Activated naive CD4-positive, alpha-beta T cell treated with anti-CD3 and anti-CD28 coated beads, Interleukin-2, amount 50 U/mL, for 24 hours (primary cell): Measurements from ENCODE around the gene C2orf76.
"Not testable (repeated sequence)": the region's sequence is repeated elsewhere in the genome, so short reads cannot be mapped to it uniquely, and the experiment has no call there.

Experiments used
- H3K27ac Mint-ChIP-seq: one replicate; pipeline ENCODE4 v1.8.0; 2021; ENCODE audit warnings: mild to moderate bottlenecking, mixed read lengths
- H3K27me3 Mint-ChIP-seq: one replicate; pipeline ENCODE4 v1.8.0; 2021; ENCODE audit warnings: mixed read lengths
- H3K36me3 Mint-ChIP-seq: one replicate; pipeline ENCODE4 v1.8.0; 2021; ENCODE audit warnings: mixed read lengths
- H3K4me1 Mint-ChIP-seq: one replicate; pipeline ENCODE4 v1.8.0; 2021; ENCODE audit warnings: mixed read lengths
- H3K4me3 Mint-ChIP-seq: one replicate; pipeline ENCODE4 v1.8.0; 2021; ENCODE audit warnings: mild to moderate bottlenecking, mixed read lengths
- H3K9me3 Mint-ChIP-seq: one replicate; pipeline ENCODE4 v1.8.0; 2021; ENCODE audit warnings: mixed read lengths

Gene C2orf76

GRCh38 chr2:119366649-119367471 is at the start of gene C2orf76, which contains the start of gene DBI:
Gene C2orf76 (minus strand): TSS chr2:119366834. CDS start chr2:119339959, 26,875 bp downstream.
Gene DBI (plus strand): TSS chr2:119366977. CDS start chr2:119367052, 75 bp downstream.
- Mint-ChIP-seq H3K27me3 (no peaks in the 10 kb centered on the region), H3K4me3 (peak within 1 kb of the TSS; percentile 96), H3K9me3 (no peaks in the 10 kb centered on the region), H3K4me1 (peaks cover 53% of the 10 kb centered on the region), H3K36me3 (peaks cover 16% of the 10 kb centered on the region), H3K27ac (peak within 1 kb of the TSS; percentile 89)

GRCh38 chr2:119415630-119416029 is 49.0 kb upstream of the C2orf76 start:
- H3K27ac Mint-ChIP-seq: no peak overlapping the region
- H3K36me3 Mint-ChIP-seq: no peaks in the 10 kb centered on the region
- no peaks in the 10 kb centered on the region for H3K4me1 Mint-ChIP-seq
- no peaks in the 10 kb centered on the region for H3K9me3 Mint-ChIP-seq
- H3K27me3 Mint-ChIP-seq: peaks cover 8% of the 10 kb centered on the region
- H3K4me3 Mint-ChIP-seq: no peak overlapping the region

GRCh38 chr2:119414894-119415293 is 48.3 kb upstream of the C2orf76 start:
- Mint-ChIP-seq H3K9me3 (no peaks in the 10 kb centered on the region), H3K36me3 (no peaks in the 10 kb centered on the region), H3K27me3 (peaks cover 8% of the 10 kb centered on the region), H3K4me1 (no peaks in the 10 kb centered on the region), H3K4me3 (no peak overlapping the region), H3K27ac (no peak overlapping the region)

- Mint-ChIP-seq H3K27me3 (peaks cover 6% of the 10 kb centered on the region), H3K27ac (no peak overlapping the region), H3K9me3 (no peaks in the 10 kb centered on the region), H3K4me3 (no peak overlapping the region), H3K4me1 (no peaks in the 10 kb centered on the region), H3K36me3 (no peaks in the 10 kb centered on the region)
Measured at GRCh38 chr2:119409506-119409905, 42.9 kb upstream of the C2orf76 start.

- Mint-ChIP-seq H3K9me3 (no peaks in the 10 kb centered on the region), H3K27me3 (peaks cover 3% of the 10 kb centered on the region), H3K4me3 (no peak overlapping the region), H3K36me3 (no peaks in the 10 kb centered on the region), H3K27ac (no peak overlapping the region), H3K4me1 (no peaks in the 10 kb centered on the region)
Measured at GRCh38 chr2:119408221-119408619, 41.6 kb upstream of the C2orf76 start.

DNA sequence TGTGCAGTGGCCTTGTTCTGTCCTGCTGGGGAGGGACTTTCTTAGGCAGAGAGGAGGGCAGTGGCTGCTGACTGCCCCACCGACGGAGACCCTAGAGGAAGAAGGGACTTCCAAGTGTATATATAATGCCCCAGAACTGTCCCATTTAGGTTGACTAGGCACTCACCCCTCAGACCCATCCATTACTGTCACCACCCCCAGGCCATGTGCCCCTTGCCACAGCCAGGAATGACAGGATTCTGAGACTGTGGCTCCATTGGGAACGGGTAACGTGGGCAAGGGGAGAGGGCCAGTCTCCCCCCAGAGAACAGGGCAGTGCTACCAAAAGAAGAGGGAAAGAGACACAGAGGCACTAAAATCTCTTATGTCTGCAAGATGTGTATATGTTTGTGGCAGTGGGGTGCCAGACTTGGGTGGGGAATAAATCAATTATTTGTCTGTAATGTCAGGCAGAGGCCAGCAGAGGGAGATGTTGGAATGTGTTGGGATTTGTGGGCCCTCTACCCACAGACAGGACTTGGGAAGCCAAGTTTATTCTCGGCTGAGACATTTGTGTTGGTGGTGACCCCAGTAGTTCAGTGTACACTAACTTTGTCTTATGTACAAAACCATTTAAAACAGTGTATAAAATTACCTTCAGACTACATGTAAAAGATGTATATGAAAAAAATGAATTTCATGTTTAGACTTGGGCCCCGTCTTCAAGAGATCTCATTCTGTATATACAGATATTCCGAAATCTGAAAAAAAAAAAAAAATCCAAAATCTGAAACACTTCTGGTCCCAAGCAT is 41.0 kb upstream of the C2orf76 start:
- H3K4me3 Mint-ChIP-seq: no peak overlapping the region

GRCh38 chr2:119405151-119405550 is 38.5 kb upstream of the C2orf76 start:
- H3K4me3 Mint-ChIP-seq: no peak overlapping the region
- H3K9me3 Mint-ChIP-seq: no peaks in the 10 kb centered on the region
- no peak overlapping the region for H3K27ac Mint-ChIP-seq
- H3K27me3 Mint-ChIP-seq: peaks cover 2% of the 10 kb centered on the region
- no peaks in the 10 kb centered on the region for H3K36me3 Mint-ChIP-seq
- no peaks in the 10 kb centered on the region for H3K4me1 Mint-ChIP-seq

More for the DNA sequence above, 41.0 kb upstream of the C2orf76 start:
- H3K27ac Mint-ChIP-seq: no peak overlapping the region
- H3K27me3 Mint-ChIP-seq: peaks cover 3% of the 10 kb centered on the region
- H3K4me1 Mint-ChIP-seq: no peaks in the 10 kb centered on the region
- H3K9me3 Mint-ChIP-seq: no peaks in the 10 kb centered on the region
- H3K36me3 Mint-ChIP-seq: no peaks in the 10 kb centered on the region

GRCh38 chr2:119403618-119404017 is 37.0 kb upstream of the C2orf76 start:
- not testable (repeated sequence) for H3K9me3 Mint-ChIP-seq, H3K27ac Mint-ChIP-seq, H3K27me3 Mint-ChIP-seq, H3K4me3 Mint-ChIP-seq, H3K4me1 Mint-ChIP-seq, H3K36me3 Mint-ChIP-seq

GRCh38 chr2:119402645-119403560 is 36.3 kb upstream of the C2orf76 start:
- H3K4me1 Mint-ChIP-seq: no peaks in the 10 kb centered on the region
- H3K27ac Mint-ChIP-seq: no peak overlapping the region
- no peak overlapping the region for H3K4me3 Mint-ChIP-seq
- H3K9me3 Mint-ChIP-seq: no peaks in the 10 kb centered on the region
- peaks cover 2% of the 10 kb centered on the region for H3K27me3 Mint-ChIP-seq
- H3K36me3 Mint-ChIP-seq: no peaks in the 10 kb centered on the region

GRCh38 chr2:119402106-119402505 is 35.5 kb upstream of the C2orf76 start:
- Mint-ChIP-seq H3K27ac (no peak overlapping the region), H3K9me3 (no peaks in the 10 kb centered on the region), H3K27me3 (peaks cover 2% of the 10 kb centered on the region)

DNA sequence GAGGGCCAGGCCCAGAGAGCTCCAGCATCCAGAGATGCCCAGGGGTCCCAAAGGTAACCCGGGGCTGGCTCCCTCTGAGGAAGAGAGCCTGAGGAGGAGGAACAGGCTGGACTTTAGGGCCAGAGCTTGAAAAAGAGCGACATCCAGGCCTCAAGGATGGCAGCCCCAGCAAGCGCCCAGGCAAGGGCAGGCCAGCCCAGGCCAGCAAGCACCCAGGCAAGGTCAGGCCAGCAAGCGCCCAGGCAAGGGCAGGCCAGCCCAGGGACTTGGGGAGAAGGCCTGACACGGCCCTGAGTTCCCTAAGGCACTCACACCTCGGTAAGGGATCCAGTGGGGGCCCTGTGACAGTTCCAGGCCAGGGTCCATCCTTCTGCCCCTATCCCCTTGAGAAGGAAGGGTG is 30.6 kb upstream of the C2orf76 start:
- Mint-ChIP-seq H3K36me3 (no peaks in the 10 kb centered on the region), H3K4me1 (no peaks in the 10 kb centered on the region), H3K4me3 (no peak overlapping the region), H3K9me3 (no peaks in the 10 kb centered on the region), H3K27me3 (peaks cover 2% of the 10 kb centered on the region), H3K27ac (no peak overlapping the region)

More at GRCh38 chr2:119402106-119402505, 35.5 kb upstream of the C2orf76 start:
- no peak overlapping the region for H3K4me3 Mint-ChIP-seq
- no peaks in the 10 kb centered on the region for H3K36me3 Mint-ChIP-seq
- H3K4me1 Mint-ChIP-seq: no peaks in the 10 kb centered on the region

GRCh38 chr2:119393971-119394748 is 27.5 kb upstream of the C2orf76 start:
- no peaks in the 10 kb centered on the region for H3K36me3 Mint-ChIP-seq
- H3K27ac Mint-ChIP-seq: no peak overlapping the region
- H3K27me3 Mint-ChIP-seq: no peaks in the 10 kb centered on the region
- H3K9me3 Mint-ChIP-seq: no peaks in the 10 kb centered on the region
- no peak overlapping the region for H3K4me3 Mint-ChIP-seq
- no peaks in the 10 kb centered on the region for H3K4me1 Mint-ChIP-seq

DNA sequence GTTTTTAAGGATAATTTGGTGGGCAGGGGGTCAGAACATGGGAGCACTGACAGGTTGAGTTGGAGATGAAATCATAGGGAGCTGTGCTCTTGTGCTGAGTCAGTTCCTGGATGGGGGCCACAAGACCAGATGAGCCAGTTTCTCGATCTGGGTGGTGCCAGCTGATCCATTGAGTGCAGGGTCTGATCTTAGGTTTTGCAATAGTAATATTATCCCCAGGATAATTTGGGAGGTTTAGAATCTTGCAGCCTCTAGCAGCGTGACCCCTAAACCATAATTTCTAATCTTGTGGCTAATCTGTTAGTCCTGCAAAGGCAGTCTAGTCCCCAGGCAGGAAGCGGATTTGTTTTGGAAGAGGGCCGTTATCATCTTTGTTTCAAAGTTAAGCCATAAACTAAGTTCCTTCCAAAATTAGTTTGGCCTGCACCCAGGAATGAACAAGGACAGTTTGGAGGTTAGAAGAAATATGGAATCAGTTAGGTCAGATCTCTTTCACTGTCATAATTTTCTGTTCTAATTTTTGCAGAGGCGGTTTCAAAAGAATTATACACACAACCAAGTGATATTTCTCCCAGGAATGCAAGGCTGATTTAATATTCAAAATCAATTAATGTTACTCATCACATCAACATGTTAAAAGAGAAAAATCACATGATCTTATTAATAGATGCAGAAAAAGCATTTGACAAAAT is 23.1 kb upstream of the C2orf76 start:
- no peak overlapping the region for H3K4me3 Mint-ChIP-seq
- no peaks in the 10 kb centered on the region for H3K4me1 Mint-ChIP-seq
- H3K36me3 Mint-ChIP-seq: no peaks in the 10 kb centered on the region
- no peaks in the 10 kb centered on the region for H3K9me3 Mint-ChIP-seq
- H3K27me3 Mint-ChIP-seq: no peaks in the 10 kb centered on the region
- no peak overlapping the region for H3K27ac Mint-ChIP-seq

- no peaks in the 10 kb centered on the region for H3K4me1 Mint-ChIP-seq
- H3K27me3 Mint-ChIP-seq: no peaks in the 10 kb centered on the region
- H3K4me3 Mint-ChIP-seq: no peak overlapping the region
- H3K27ac Mint-ChIP-seq: no peak overlapping the region
- H3K9me3 Mint-ChIP-seq: no peaks in the 10 kb centered on the region
- H3K36me3 Mint-ChIP-seq: no peaks in the 10 kb centered on the region
Measured at GRCh38 chr2:119387381-119388129, 20.9 kb upstream of the C2orf76 start.
